ENCODE results near the gene CRISPLD2.
"Not testable (repeated sequence)": the region's sequence is repeated elsewhere in the genome, so short reads cannot be mapped to it uniquely, and the experiment has no call there.

CRISPLD2 gene

DNA sequence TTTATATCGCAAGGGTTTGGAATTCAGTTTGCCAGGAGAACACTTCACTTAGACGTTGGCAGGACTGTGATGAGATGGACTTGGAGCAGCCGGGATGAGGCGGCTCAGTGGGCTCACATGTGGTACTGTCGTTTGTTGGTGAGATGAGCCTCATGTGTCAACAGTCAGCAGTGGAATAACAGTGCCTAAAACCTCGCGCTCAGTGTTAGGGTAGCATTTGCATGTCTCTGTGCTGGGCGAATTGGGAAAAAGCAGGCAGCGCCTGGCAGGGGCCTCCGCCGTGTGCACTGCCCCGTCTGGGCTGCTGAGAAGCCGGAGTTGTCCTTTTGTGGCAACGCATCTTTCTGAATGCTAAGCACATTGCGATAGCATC is 49.7 kb downstream of the CRISPLD2 start:
- H3K27ac Mint-ChIP-seq: no peak overlapping the region
- H3K9me3 Mint-ChIP-seq: no peaks in the 10 kb centered on the region
- no peaks in the 10 kb centered on the region for H3K4me1 Mint-ChIP-seq
- H3K36me3 Mint-ChIP-seq: no peaks in the 10 kb centered on the region
- no peak for DNase-seq (ENCODE audit: low spot score in 2 of 2)
- ATAC-seq: no peak
- H3K4me3 Mint-ChIP-seq: no peak overlapping the region

DNA sequence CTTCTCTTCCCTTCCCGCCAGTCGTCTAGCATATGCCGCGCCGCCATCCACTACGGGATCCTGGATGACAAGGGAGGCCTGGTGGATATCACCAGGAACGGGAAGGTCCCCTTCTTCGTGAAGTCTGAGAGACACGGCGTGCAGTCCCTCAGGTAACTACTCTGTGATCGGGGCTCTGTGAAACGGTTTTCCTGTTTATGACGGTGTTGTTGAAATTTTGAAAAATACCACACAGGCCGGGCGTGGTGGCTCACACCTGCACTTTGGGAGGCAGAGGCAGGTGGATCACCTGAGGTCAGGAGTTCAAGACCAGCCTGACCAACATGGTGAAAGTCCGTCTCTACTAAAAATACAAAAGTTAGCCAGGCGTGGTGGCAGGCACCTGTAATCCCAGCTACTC is 53.2 kb downstream of the CRISPLD2 start:
- DNase-seq (ENCODE audit: low spot score in 2 of 2); H3K36me3 Mint-ChIP-seq; ATAC-seq; H3K4me3 Mint-ChIP-seq; H3K27ac Mint-ChIP-seq; H3K9me3 Mint-ChIP-seq; H3K4me1 Mint-ChIP-seq: not testable (repeated sequence)

DNA sequence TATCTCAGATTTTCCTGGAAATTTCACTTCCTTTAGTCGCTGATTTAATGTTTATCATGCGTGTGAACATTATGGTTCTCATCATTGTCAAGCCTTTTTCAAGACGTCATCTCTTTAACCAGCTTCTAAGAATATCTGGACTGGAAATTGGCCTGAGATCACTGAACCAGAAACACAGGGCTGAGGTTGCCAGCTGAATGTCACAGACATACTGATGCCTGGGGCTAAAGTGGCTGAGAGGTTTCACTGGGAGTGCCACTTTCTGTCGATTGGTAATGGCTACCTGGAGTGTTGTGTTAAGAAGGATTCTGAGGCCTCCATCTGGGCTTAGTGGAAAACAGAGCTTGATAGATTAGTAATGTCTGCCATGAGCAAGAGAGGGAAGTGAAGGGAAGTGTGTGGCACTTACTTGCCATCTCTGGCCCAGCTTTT is 54.2 kb downstream of the CRISPLD2 start:
- no peak overlapping the region for H3K4me3 Mint-ChIP-seq
- no peak for ATAC-seq
- H3K27ac Mint-ChIP-seq: no peak overlapping the region
- no peaks in the 10 kb centered on the region for H3K4me1 Mint-ChIP-seq
- no peaks in the 10 kb centered on the region for H3K36me3 Mint-ChIP-seq
- DNase-seq (ENCODE audit: low spot score in 2 of 2): no peak
- H3K9me3 Mint-ChIP-seq: no peaks in the 10 kb centered on the region

DNA sequence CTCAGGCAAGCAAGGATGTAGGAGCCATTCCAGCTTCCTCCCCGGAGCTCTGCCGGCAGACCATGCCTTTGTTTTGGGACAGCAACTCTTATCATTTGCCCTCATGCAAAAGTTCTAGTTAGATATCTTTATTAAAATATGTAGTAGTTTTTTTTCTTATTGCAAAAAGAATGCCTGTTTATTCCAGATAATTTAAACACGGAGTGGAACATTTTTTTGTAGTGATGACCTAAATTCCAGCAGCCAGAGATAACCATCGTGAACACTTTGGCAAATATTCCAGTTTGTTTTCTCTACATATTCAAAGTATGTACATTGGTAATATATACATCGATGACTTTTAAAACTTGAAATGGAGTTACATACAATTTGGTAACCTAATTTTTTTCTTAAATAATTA is 54.8 kb downstream of the CRISPLD2 start:
- Mint-ChIP-seq H3K9me3 (no peaks in the 10 kb centered on the region), H3K36me3 (no peaks in the 10 kb centered on the region), H3K27ac (no peak overlapping the region), H3K4me1 (no peaks in the 10 kb centered on the region), H3K4me3 (no peak overlapping the region)
- DNase-seq (ENCODE audit: low spot score in 2 of 2): no peak
- no peak for ATAC-seq

DNA sequence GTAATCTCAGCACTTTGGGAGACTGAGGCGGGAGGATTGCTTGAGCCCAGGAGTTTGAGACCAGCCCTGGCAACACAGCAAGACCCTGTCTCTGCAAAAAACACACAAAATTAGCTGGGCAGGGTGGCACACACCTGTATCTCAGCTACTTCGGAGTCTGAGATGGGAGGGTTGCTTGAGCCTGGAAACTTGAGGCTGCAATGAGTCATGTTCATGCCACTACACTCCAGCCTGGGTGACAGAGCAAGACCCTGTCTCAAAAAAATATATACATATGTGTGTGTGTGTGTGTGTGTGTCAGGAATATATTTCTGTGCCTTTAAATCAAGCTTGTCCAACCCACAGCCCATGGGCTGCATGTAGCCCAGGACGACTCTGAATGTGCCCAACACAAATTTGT is 55.2 kb downstream of the CRISPLD2 start:
- Mint-ChIP-seq H3K4me1 (no peaks in the 10 kb centered on the region), H3K9me3 (no peaks in the 10 kb centered on the region), H3K36me3 (no peaks in the 10 kb centered on the region), H3K27ac (no peak overlapping the region), H3K4me3 (no peak overlapping the region)
- DNase-seq (ENCODE audit: low spot score in 2 of 2): no peak
- no peak for ATAC-seq

- no peak for ATAC-seq
These were observed 56.1 kb downstream of the CRISPLD2 start for GRCh38 chr16:84875846-84876245.

DNA sequence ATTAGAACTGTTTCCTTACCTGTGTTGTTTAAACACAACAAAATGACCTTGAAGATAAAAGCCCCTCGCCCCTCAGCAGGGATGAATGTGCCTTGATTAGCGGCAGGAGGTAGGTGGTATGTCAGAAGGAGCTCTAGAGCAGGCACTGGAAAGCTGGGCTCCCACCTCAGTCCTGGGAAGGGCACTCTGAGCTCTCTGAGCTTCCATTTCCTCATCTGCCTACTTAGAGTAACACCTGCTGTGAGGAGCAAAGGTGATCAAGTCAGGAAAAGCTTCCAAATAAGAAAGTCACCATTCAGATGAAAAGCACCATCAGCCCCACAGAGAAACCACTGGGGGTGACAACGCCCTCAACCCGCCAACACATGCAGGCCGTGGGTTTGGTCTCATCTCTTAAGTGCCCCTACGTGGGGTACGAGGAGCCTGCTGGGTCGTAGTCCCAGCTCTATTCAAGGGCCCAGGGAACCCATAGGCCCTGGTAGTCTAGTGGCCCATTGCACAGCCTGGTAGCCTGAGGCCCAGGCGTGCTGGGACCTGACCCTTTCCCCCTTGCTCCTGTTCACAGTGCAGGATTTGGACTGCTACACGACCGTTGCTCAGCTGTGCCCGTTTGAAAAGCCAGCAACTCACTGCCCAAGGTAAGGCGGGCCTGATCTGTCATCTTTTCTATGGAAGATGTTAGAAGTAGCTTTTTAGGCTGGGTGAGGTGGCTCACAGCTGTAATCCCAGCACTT is 57.3 kb downstream of the CRISPLD2 start:
- no peaks in the 10 kb centered on the region for H3K4me1 Mint-ChIP-seq
- H3K4me3 Mint-ChIP-seq: no peak overlapping the region
- no peaks in the 10 kb centered on the region for H3K36me3 Mint-ChIP-seq
- ATAC-seq (no peak), DNase-seq (ENCODE audit: low spot score in 2 of 2) (no peak)
- H3K27ac Mint-ChIP-seq: no peak overlapping the region
- H3K9me3 Mint-ChIP-seq: no peaks in the 10 kb centered on the region

More at GRCh38 chr16:84875846-84876245, 56.1 kb downstream of the CRISPLD2 start:
- no peak overlapping the region for H3K4me3 Mint-ChIP-seq
- no peak overlapping the region for H3K27ac Mint-ChIP-seq
- DNase-seq (ENCODE audit: low spot score in 2 of 2): no peak
- H3K4me1 Mint-ChIP-seq: no peaks in the 10 kb centered on the region
- H3K9me3 Mint-ChIP-seq: no peaks in the 10 kb centered on the region
- no peaks in the 10 kb centered on the region for H3K36me3 Mint-ChIP-seq

- no peak for DNase-seq (ENCODE audit: low spot score in 2 of 2)
- ATAC-seq: no peak
- Mint-ChIP-seq H3K4me3 (no peak overlapping the region), H3K36me3 (no peaks in the 10 kb centered on the region), H3K27ac (no peak overlapping the region), H3K9me3 (no peaks in the 10 kb centered on the region), H3K4me1 (no peaks in the 10 kb centered on the region)
These were observed 59.0 kb downstream of the CRISPLD2 start for GRCh38 chr16:84878770-84879169.

DNA sequence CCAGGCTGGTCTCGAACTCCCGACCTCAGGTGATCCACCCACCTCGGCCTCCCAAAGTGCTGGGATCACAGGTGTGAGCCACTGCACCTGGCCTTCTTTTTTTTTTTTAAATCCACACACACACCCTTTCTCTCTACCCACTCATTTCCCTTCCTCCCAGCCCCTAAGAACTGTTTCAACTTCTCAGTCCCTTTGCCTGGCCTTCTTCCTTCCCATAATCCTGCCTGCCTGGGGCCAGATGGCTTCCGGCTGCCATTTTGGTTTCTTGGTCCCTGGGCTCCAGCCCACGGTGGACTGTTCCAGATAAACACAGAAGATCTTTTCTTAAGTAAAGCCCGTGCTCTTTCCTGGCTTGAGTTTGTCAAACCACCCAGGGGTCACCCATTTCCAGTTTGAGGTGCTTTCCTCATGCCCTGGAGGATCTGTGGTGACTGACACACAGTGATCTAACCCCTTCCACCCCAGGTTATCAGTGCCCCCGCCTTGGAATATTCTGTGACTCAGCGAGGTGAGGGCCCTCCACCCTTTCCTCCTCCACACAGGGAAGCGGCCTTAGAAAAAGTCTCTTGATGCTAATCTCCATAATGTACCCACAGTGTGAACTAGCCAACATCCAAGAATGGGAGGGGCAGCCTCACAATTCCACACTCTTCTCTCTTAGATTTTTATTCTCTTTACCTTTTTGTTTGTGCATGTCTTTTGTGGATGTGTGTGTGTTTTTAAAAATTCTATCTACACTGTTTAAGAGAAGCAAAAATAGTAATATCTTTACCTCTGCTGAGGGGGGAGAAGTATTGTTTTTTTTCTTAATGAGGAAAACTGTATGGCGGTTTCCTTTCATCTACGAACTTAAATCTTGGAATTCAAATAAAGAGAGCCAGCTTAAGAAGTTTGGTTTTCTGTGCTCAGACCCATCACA is 60.0 kb downstream of the CRISPLD2 start:
- no peak overlapping the region for H3K4me3 Mint-ChIP-seq
- no peaks in the 10 kb centered on the region for H3K36me3 Mint-ChIP-seq
- no peak overlapping the region for H3K27ac Mint-ChIP-seq
- H3K4me1 Mint-ChIP-seq: peaks cover 6% of the 10 kb centered on the region
- H3K9me3 Mint-ChIP-seq: no peaks in the 10 kb centered on the region
- no peak for DNase-seq (ENCODE audit: low spot score in 2 of 2)
- ATAC-seq: no peak

DNA sequence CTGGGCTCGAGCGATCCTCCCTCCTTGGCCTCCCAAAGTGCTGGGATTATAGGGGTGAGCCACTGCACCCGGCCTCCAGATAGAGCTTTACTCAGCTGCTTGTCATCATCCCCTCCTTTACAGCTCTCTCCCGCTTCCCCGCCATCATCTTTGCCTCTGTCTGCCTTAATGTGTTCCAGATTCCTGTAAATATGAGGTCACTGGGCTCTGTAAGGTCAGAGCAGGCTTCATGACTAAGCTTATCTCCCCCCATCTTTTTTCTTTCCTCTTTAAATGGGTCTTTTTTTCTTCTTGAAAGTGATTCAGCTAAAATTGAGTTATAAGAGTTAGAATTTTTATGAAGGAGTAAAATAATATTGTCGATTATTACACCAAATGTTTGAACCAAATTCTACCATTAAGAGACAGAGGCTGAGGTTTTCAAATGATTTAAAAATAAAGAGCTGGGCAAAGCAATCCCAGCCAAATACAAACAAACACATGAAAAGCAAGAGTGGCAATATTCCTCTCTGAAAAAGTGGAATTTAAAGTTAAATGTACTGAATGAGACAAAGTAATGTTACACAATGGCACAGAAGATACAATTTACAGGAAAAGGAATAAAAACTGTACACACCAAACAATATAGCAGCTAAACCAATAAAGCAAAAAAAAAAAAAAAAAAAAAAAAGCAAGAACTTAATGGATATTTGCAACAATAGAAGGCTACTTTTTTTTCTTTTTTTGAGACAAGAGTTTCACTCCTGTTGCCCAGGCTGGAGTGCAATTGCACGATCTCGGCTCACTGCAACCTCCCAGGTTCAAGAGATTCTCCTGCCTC is 62.1 kb downstream of the CRISPLD2 start:
- no peaks in the 10 kb centered on the region for H3K9me3 Mint-ChIP-seq
- DNase-seq (ENCODE audit: low spot score in 2 of 2): no peak
- no peak overlapping the region for H3K27ac Mint-ChIP-seq
- peaks cover 6% of the 10 kb centered on the region for H3K4me1 Mint-ChIP-seq
- H3K4me3 Mint-ChIP-seq: no peak overlapping the region
- no peak for ATAC-seq
- H3K36me3 Mint-ChIP-seq: no peaks in the 10 kb centered on the region

- DNase-seq (ENCODE audit: low spot score in 2 of 2): no peak
- no peaks in the 10 kb centered on the region for H3K36me3 Mint-ChIP-seq
- no peak overlapping the region for H3K27ac Mint-ChIP-seq
- H3K9me3 Mint-ChIP-seq: no peaks in the 10 kb centered on the region
- no peak overlapping the region for H3K4me3 Mint-ChIP-seq
- ATAC-seq: no peak
- H3K4me1 Mint-ChIP-seq: peaks cover 6% of the 10 kb centered on the region
These were observed 63.5 kb downstream of the CRISPLD2 start for GRCh38 chr16:84883301-84883700.

GRCh38 chr16:84884246-84884595 is 64.4 kb downstream of the CRISPLD2 start:
- DNase-seq (ENCODE audit: low spot score in 2 of 2) (no peak), ATAC-seq (no peak)
- Mint-ChIP-seq H3K36me3 (no peaks in the 10 kb centered on the region), H3K4me1 (peaks cover 6% of the 10 kb centered on the region), H3K9me3 (no peaks in the 10 kb centered on the region), H3K27ac (no peak overlapping the region), H3K4me3 (no peak overlapping the region)

DNA sequence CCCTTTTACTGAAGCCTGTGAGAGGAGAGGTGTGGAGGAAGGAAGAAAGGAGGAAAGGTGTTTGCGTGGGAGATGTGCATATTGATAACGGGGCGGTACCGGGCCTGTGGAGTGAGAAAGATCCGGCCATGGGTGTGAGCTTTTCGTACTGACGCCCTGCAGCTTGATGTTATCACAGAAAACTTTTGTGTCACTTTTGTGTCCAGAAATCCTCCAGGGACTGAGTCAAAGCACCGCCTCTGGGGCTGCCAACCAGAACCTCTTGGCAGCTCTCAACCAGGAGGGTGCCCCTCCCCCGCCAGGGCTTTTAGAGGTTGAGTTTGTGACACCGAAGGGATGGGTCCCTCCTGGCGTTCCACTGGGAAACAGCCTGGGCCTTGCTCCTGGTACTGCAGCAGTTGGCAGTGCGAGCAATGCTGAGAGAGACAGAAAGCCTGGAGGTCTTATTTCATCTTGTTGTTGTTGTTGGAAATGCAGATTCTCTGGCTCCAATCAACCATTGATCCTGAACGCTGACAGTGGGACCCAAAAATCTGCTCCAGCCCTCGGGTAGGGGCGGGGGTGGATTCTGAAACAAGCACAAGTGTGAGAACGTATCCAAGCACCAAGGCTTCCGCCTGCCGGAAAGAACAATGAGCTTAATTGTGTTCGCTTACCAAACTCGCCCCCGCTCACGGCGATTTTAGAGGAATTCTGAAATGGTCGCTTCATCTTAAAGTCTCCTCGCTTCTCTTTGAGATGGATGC is 65.0 kb downstream of the CRISPLD2 start:
- ATAC-seq (no peak), DNase-seq (ENCODE audit: low spot score in 2 of 2) (no peak)
- peaks cover 6% of the 10 kb centered on the region for H3K4me1 Mint-ChIP-seq
- no peaks in the 10 kb centered on the region for H3K9me3 Mint-ChIP-seq
- no peak overlapping the region for H3K4me3 Mint-ChIP-seq
- H3K27ac Mint-ChIP-seq: no peak overlapping the region
- no peaks in the 10 kb centered on the region for H3K36me3 Mint-ChIP-seq

GRCh38 chr16:84885342-84885910 is 65.6 kb downstream of the CRISPLD2 start:
- DNase-seq (ENCODE audit: low spot score in 2 of 2) (no peak), ATAC-seq (no peak)
- Mint-ChIP-seq H3K36me3 (no peaks in the 10 kb centered on the region), H3K4me3 (no peak overlapping the region), H3K4me1 (peaks cover 6% of the 10 kb centered on the region), H3K9me3 (no peaks in the 10 kb centered on the region), H3K27ac (no peak overlapping the region)
